ENCODE measurements around the gene PKD1. TPM values are rescaled to one million over a fixed set of nuclear protein-coding genes. Genes with fewer than 3 reads are reported as not detected.
"Not testable (repeated sequence)": the region's sequence is repeated elsewhere in the genome, so short reads cannot be mapped to it uniquely, and the experiment has no call there.

The PKD1 gene
- total and polyA plus RNA-seq, 7 donors, result 10.6 to 372 (median 81.6) TPM

DNA sequence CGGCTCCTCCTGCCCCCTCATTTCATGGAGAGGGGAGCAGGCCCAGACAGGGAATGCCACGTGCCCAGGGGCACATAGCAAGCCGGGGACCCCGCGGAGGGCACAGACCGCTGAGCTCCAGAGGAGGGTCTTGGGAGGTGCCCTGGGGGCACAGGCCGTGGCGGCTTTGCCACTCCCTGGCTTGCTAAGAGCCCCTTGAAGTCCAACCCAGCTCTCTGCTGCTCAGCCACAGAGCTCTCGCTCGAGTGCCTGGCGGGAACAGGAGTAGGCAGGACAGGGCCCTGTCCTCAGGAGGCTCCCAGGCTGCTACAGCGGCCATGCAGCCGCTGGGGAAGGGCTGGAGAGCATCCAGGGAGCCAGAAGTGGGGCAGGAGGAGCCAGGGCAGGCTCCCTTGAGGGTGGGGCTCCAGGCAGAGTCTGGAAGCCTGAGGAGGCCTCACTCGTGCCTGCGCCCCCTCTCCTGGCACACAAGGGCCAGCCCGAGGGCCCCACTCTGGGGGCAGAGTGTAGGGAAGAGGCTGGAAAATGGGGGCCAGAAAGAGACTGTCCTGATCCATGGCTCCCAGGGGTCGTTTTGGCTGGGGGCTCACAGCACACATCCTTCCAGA is 8.3 kb upstream of the PKD1 start:
- Histone ChIP-seq H3K27me3 (no peaks in the 10 kb centered on the region), H3K4me1 (peaks cover 0 to 22% (median 15%) of the 10 kb centered on the region in 4 donors), H3K27ac (no peak overlapping the region), H3K4me3 (no peak overlapping the region), H3K9me3 (no peaks in the 10 kb centered on the region), H3K36me3 (no peaks in the 10 kb centered on the region)
- intact Hi-C loops (cut with DNase I), result no loop called here
- no peak for TF ChIP-seq POLR2A (IDR thresholded peaks at IDR 0.05)
- TF ChIP-seq EP300 (IDR thresholded peaks at IDR 0.05), result no peak
- TF ChIP-seq, protein P1, sequence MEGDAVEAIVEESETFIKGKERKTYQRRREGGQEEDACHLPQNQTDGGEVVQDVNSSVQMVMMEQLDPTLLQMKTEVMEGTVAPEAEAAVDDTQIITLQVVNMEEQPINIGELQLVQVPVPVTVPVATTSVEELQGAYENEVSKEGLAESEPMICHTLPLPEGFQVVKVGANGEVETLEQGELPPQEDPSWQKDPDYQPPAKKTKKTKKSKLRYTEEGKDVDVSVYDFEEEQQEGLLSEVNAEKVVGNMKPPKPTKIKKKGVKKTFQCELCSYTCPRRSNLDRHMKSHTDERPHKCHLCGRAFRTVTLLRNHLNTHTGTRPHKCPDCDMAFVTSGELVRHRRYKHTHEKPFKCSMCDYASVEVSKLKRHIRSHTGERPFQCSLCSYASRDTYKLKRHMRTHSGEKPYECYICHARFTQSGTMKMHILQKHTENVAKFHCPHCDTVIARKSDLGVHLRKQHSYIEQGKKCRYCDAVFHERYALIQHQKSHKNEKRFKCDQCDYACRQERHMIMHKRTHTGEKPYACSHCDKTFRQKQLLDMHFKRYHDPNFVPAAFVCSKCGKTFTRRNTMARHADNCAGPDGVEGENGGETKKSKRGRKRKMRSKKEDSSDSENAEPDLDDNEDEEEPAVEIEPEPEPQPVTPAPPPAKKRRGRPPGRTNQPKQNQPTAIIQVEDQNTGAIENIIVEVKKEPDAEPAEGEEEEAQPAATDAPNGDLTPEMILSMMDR (IDR thresholded peaks at IDR 0.05), result no peak
- no peak for TF ChIP-seq POLR2AphosphoS5 (IDR thresholded peaks at IDR 0.05)
- DNase-seq, result no peak
- 81 to 87% methylated on average over 17 of the region's 17 CpGs for WGBS, 2 donors

DNA sequence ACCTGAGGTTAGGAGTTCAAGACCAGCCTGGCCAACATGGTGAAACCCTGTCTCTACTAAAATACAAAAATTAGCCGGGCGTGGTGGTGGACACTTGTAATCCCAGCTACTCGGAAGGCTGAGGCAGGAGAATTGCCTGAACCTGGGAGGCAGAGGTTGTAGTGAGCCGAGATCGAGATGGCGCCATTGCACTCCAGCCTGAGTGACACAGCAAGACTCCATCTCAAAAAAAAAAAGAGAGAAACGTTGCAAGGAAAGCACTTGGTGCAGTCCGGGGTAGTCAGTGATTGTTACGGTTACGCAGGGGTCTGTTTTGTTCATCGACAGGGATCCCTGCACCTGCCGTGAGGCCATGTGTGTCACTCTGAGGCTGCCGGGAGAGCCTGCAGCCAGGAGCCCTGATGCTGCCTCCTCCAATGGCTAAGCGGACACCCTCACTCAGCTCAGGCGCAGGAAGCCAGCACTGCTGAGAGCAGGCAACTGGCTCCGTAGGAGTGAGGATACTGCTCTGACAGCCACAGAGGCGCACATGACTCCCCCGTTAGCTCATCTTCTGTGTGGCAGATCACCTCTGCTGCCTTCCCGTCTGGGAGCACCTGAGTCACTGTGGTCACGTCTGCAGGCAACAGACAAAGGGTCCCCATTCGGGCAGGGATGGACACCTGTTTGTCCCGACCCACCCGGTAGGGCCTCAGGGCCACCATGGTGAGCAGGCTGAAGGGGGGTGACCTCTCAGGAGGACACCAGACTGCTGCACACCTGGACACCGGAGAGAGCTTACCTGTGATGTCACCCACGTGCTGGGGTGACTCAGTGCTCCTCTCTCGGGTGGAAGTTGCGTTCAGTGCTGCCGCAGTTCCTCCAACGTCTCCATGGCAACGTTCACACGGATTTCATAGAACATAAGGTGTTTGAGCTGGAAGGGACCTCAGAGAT is 7.5 kb upstream of the PKD1 start:
- intact Hi-C loops (cut with DNase I), result no loop called here
- no peaks in the 10 kb centered on the region for H3K27me3 ChIP-seq
- WGBS, 2 donors, result 77 to 79% methylated on average over 31 of the region's 31 CpGs
- H3K9me3 ChIP-seq, result no peaks in the 10 kb centered on the region
- TF ChIP-seq POLR2A (IDR thresholded peaks at IDR 0.05) (no peak), EP300 (IDR thresholded peaks at IDR 0.05) (no peak), POLR2AphosphoS5 (IDR thresholded peaks at IDR 0.05) (no peak)
- TF ChIP-seq, protein P1 (IDR thresholded peaks at IDR 0.05), result no peak
- H3K36me3 ChIP-seq, result no peaks in the 10 kb centered on the region
- DNase-seq, result no peak
- no peak overlapping the region for H3K27ac ChIP-seq
- peaks cover 0 to 16% (median 9%) of the 10 kb centered on the region in 4 donors for H3K4me1 ChIP-seq
- H3K4me3 ChIP-seq, result no peak overlapping the region

DNA sequence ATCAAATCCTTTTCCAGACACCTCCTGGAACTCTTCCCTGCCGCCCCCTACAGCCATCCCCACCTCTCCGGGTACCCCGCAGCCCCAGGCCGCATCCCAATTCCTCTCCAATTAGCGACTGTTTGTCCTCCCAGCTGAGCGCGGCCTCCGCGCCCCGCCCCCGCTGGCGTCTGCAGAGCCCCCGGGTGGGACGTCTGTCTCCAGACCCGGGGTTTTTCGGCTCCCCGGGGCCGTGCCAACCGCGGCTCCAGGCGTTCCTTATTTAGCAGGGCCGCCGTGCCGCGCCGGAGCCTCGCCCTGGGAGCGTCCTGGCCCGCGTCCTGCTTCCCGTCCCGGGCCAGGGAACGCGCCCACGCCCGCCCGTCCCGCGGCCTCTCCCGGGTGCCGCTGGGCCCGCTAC is 627 bp downstream of the PKD1 start:
- H3K36me3 ChIP-seq; H3K9me3 ChIP-seq; H3K27me3 ChIP-seq; intact Hi-C loops (cut with DNase I): not testable (repeated sequence)
- Histone ChIP-seq H3K4me3 (peak overlapping the region; percentile 57 to 64 (median 60)), H3K27ac (peak overlapping the region; percentile 87 to 89 (median 88)), H3K4me1 (peaks cover 0 to 37% (median 26%) of the 10 kb centered on the region in 4 donors)
- peak in 2 of 4 donors; percentile 8 to 21 for TF ChIP-seq POLR2AphosphoS5 (IDR thresholded peaks at IDR 0.05)
- WGBS, 2 donors, result 0% methylated on average over 37 of the region's 42 CpGs
- peak; percentile 80 for DNase-seq

DNA sequence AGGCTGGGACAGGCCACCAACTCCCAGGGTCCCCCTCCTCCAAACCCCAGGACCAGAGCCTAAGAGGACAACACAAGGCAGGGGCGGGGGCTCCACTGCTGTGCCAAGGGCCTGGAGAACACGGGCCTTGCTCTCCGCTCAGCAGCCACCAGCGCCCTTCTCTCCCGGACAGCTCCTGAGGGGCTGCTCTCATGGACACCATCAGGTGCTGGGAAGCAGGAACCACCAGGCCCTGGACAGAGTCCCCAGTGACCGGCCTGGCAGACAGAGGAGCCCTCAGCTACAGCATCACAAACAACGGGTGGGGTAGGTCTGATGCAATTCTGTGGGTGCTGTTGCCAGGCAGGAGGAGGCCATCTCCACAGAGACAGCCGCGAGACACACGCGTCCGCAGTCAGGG is 1.9 kb downstream of the PKD1 start:
- peak overlapping the region; percentile 18 to 40 (median 33) for H3K4me3 ChIP-seq
- H3K36me3 ChIP-seq; H3K9me3 ChIP-seq; intact Hi-C loops (cut with DNase I); H3K27me3 ChIP-seq: not testable (repeated sequence)
- peak; percentile 82 for DNase-seq
- peaks cover 0 to 47% (median 31%) of the 10 kb centered on the region in 4 donors for H3K4me1 ChIP-seq
- H3K27ac ChIP-seq, result peak overlapping the region; percentile 80 to 89 (median 84)
- WGBS, 2 donors, result 72 to 78% methylated on average over 7 of the region's 12 CpGs

DNA sequence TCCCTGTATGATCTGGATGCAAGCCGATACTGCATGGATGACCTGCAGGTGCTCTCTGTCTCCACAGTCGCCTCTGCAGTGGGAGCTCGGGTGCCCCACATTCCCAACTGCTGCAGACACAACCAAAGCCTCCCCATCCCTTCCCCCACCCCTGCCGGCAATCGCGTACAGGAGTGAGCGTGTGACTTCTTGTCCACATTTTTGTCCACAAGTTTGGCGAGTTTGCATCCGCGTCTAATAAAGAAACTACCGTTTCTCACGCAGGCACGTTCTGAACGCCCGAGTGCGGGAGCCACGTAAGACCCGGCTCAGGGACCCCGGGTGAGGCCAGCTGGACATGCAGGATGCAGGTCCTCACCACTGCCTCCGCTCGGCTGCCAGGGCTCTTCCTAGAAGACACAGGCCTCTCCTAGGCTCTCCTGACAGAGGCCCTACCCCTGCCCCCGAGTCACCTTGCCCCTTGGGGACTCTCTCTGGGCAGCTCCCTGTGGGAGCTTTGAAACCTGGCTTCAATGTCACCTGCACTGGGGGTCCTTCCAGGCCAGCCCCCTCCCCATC is 5.7 kb downstream of the PKD1 start:
- peak overlapping the region; percentile 80 to 89 (median 84) for H3K27ac ChIP-seq
- intact Hi-C loops (cut with DNase I), result not testable (repeated sequence)
- peak overlapping the region in 3 of 4 donors; percentile 11 to 28 (median 24) for H3K4me3 ChIP-seq

DNA sequence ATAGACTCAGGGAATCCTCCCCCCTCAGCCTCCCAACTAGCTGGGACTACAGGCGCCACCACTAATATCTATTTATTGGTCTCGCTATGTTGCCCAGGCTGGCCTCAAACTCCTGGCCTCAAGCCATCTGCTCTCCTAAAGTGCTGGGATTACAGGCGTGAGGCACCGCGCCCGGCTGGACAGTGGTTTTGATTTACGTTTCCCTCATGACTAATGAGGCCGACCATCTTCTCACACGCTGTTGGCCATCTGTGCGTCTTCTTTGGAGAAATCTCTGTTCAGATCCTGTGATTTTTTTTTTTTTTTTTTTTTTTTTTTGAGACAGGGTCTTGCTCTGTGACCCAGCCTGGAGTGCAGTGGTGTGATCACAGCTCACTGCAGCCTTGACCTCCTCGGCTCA is 6.4 kb downstream of the PKD1 start:
- intact Hi-C loops (cut with DNase I); H3K27me3 ChIP-seq; H3K9me3 ChIP-seq; H3K4me3 ChIP-seq; H3K36me3 ChIP-seq: not testable (repeated sequence)
- Histone ChIP-seq H3K27ac (peak overlapping the region; percentile 80 to 89 (median 84)), H3K4me1 (peaks cover 2 to 79% (median 64%) of the 10 kb centered on the region in 4 donors)
- peak; percentile 90 for DNase-seq
- 60 to 69% methylated on average over 9 of the region's 11 CpGs for WGBS, 2 donors
- TF ChIP-seq POLR2AphosphoS5 (IDR thresholded peaks at IDR 0.05), result peak in 3 of 4 donors; percentile 18 to 50 (median 32)

More for the DNA sequence above, 5.7 kb downstream of the PKD1 start:
- peaks cover 2 to 73% (median 58%) of the 10 kb centered on the region in 4 donors for H3K4me1 ChIP-seq
- not testable (repeated sequence) for H3K9me3 ChIP-seq, DNase-seq, H3K27me3 ChIP-seq, H3K36me3 ChIP-seq
- WGBS, 2 donors, result 74 to 84% methylated on average over 22 of the region's 22 CpGs

Measured in sigmoid colon (tissue), 7 donors.